Kidney epithelial cell (primary cell): ENCODE measurements around the gene CAVIN3. TPM values are rescaled to one million over a fixed set of nuclear protein-coding genes. Genes with fewer than 3 reads are reported as not detected.
A peak's percentile ranks its signal among the peaks of the same experiment; 100 is the strongest.

Source experiments
- DNase-seq: peaks from one replicate; pipeline ENCODE4 v3.0.0-alpha.2; 2010; ENCODE audit warnings: low read depth
- H3K27me3 ChIP-seq: 2 replicates; pipeline ENCODE4 v1.6.0; 2011; ENCODE audit warnings: low read length; ENCODE audit not compliant: control insufficient read depth, insufficient read depth
- H3K36me3 ChIP-seq: 2 replicates; pipeline ENCODE4 v1.5.1; 2011; ENCODE audit warnings: low read length; ENCODE audit not compliant: control insufficient read depth, insufficient read depth
- H3K4me3 ChIP-seq: 2 replicates; pipeline ENCODE4 v1.5.1; 2011; ENCODE audit warnings: low read depth, mild to moderate bottlenecking, control low read depth, low read length
- total RNA-seq: library from RNA; depleted of rRNA; stranded (reverse); fragments of >200 nt; gene quantifications from 2 replicates; pipeline ENCODE4 v1.2.3, GENCODE V29; 2015
- TF ChIP-seq, protein P1 (sequence below): IDR thresholded peaks from 2 replicates; pipeline ENCODE4 v1.5.1; 2011; ENCODE audit warnings: mild to moderate bottlenecking, moderate library complexity, low read length, control low read depth, inconsistent platforms; ENCODE audit not compliant: insufficient read depth, poor library complexity, severe bottlenecking

Gene CAVIN3
- total RNA-seq, 1 donor from 2014 or later: 93.7 TPM

DNA sequence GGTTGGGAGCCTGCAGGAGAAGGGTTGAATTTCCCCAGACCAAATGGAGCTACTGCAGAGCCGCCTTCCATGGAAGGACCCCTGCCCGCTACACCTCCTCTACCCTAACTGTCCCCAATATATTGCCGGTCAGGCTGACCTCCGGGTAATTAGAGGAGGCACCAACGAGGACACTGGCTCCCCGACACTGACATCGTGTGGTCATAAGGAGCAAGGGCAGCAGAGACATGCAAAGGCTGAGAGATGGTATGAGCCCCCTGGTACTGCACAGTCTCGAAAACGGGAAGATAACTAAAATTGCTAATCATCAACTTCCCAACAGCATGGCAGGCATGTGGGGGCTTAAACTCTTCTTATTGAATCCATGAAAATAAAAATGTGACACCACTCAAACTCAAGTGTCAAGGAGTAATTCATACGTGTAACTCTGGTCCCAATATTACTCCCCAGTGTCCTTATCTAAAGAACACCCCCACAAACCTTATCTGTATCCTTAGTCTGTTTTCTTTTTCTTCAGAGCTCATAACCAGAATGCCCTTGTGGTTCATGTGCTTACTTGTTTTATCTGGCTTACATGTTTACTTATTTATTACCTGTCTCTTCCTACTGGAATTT is 4.4 kb downstream of the CAVIN3 start:
- Histone ChIP-seq H3K27me3 (no peaks in the 10 kb centered on the region), H3K4me3 (no peak overlapping the region), H3K36me3 (no peaks in the 10 kb centered on the region)
- no peak for DNase-seq
- TF ChIP-seq, protein P1, sequence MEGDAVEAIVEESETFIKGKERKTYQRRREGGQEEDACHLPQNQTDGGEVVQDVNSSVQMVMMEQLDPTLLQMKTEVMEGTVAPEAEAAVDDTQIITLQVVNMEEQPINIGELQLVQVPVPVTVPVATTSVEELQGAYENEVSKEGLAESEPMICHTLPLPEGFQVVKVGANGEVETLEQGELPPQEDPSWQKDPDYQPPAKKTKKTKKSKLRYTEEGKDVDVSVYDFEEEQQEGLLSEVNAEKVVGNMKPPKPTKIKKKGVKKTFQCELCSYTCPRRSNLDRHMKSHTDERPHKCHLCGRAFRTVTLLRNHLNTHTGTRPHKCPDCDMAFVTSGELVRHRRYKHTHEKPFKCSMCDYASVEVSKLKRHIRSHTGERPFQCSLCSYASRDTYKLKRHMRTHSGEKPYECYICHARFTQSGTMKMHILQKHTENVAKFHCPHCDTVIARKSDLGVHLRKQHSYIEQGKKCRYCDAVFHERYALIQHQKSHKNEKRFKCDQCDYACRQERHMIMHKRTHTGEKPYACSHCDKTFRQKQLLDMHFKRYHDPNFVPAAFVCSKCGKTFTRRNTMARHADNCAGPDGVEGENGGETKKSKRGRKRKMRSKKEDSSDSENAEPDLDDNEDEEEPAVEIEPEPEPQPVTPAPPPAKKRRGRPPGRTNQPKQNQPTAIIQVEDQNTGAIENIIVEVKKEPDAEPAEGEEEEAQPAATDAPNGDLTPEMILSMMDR: peak; percentile 91

DNA sequence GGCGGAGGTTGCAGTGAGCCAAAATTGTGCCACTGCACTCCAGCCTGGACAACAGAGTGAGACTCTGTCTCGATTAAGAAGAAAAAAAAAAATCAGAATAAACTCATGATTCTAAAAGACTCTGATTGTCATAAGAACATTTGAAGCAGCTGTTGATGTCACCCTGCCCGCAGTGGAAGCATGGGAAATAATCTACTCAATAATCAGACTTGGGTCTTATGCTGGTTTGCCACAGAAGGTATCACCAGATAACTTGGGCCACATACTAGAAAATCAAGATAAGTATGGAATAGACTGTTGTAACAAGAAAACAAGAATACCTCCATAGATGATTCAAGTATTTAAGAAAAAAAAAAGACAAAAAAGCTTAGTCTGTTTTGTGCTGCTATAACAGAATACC is 8.2 kb downstream of the CAVIN3 start:
- TF ChIP-seq, protein P1: no peak
- Histone ChIP-seq H3K4me3 (no peak overlapping the region), H3K27me3 (no peaks in the 10 kb centered on the region), H3K36me3 (no peaks in the 10 kb centered on the region)
- DNase-seq: no peak

DNA sequence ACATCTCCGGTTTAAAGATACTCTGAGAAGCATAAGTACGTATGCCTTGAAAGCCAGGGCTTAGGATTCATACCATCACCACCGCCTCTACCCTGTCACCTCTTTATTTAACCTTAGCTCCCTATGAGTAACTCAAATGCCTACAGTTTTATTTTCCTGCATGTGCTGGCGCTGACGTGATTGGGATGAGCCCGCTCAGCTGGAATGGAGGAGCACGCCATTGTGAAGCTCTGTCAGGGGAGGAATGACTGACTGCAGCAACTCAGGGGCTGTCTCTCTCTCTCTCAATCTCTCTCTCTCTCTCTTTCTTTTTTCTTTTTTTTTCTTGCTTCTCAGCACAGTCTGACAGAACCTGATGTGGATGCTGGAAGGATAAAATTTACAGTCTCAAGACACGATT is 12.4 kb downstream of the CAVIN3 start:
- no peak for DNase-seq
- Histone ChIP-seq H3K36me3 (no peaks in the 10 kb centered on the region), H3K4me3 (no peak overlapping the region), H3K27me3 (no peaks in the 10 kb centered on the region)
- TF ChIP-seq, protein P1: no peak

DNA sequence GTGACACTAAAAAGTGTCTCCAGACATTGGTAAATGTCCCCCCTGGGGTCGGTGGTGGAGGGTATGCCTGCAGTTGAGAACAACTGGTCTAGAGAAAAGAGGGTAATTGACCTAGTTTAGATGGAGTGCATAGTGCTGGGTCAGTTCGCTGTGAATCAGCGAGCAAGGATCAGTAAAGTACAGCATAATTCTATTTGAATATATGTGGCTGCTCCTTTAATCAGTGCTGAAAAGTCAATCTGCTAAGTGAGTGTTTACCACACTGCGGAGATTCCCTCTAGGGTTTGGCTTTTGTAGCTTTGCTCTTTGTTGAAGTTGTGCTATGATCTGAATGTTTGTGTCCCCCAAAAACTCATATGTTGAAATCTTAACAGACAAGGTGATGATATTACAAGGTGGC is 15.0 kb downstream of the CAVIN3 start:
- TF ChIP-seq, protein P1: no peak
- Histone ChIP-seq H3K4me3 (no peak overlapping the region), H3K36me3 (no peaks in the 10 kb centered on the region), H3K27me3 (no peaks in the 10 kb centered on the region)
- DNase-seq: no peak

DNA sequence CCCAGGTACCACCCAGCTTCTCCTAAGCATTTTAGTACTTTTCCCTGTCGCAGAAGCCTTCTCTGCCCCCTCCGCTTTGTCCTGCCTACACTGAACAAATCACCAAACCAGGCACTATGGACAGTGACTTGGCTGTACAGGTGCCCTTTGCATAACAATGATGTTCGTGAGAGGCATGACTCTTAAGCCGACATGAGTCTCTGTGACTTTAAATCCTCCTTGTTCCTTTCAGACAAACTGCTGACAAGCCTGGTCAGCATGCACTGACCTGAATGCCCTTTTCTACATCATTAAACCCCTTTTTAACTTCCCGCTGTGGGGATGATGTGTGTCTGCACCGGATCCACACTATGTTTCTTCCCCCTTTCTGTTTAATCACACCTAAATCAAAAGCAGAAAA is 16.6 kb downstream of the CAVIN3 start:
- no peaks in the 10 kb centered on the region for H3K36me3 ChIP-seq
- no peaks in the 10 kb centered on the region for H3K27me3 ChIP-seq
- H3K4me3 ChIP-seq: no peak overlapping the region
- DNase-seq: no peak
- TF ChIP-seq, protein P1: no peak

DNA sequence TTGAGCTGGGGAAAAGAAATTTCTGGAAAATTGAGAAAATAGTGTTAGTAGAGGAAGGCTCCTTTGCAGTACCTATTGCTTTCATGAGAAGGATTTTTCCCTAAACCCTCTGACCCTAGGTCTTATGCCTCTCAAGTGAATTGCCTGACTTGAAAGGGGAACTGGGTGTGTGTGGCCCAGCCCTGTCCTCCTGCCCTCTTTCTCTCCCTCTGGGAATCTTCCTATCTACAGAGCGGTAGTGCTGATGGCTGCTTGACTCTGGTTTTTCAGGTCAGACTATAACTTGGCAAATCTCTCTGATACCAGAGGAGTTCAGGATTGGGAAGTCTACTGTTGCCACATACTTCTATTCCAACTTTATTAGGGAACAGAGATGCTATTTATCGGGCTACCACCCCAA is 19.2 kb downstream of the CAVIN3 start:
- Histone ChIP-seq H3K36me3 (no peaks in the 10 kb centered on the region), H3K4me3 (no peak overlapping the region), H3K27me3 (no peaks in the 10 kb centered on the region)
- TF ChIP-seq, protein P1: no peak
- DNase-seq: no peak
